NCI-H460 (cell line): ENCODE data around the gene COL25A1. TPM values are rescaled to one million over a fixed set of nuclear protein-coding genes. Genes with fewer than 3 reads are reported as not detected.
A peak's percentile ranks its signal among the peaks of the same experiment; 100 is the strongest.

Experiments
- DNase-seq: peaks from one replicate; pipeline ENCODE4 v3.0.0-alpha.2; 2016; ENCODE audit warnings: low read depth; ENCODE audit errors: extremely low read depth
- polyA plus RNA-seq: library from polyadenylated mRNA; depleted of rRNA; stranded (reverse); fragments of >200 nt; gene quantifications from 2 replicates; pipeline ENCODE4 v1.2.3, GENCODE V29; 2014; cell fraction: nucleus; rRNA removed
- total RNA-seq: library from RNA; depleted of rRNA; stranded (reverse); fragments of >200 nt; shearing (Covaris generic); gene quantifications from 2 replicates; pipeline ENCODE4 v1.2.3, GENCODE V29; 2014; rRNA removed

Gene COL25A1
- total RNA-seq, result 0.02 TPM in 1 of 2 replicates, not detected in the other
- polyA plus RNA-seq, result 0.04 and 0.10 TPM in 2 replicates

DNA sequence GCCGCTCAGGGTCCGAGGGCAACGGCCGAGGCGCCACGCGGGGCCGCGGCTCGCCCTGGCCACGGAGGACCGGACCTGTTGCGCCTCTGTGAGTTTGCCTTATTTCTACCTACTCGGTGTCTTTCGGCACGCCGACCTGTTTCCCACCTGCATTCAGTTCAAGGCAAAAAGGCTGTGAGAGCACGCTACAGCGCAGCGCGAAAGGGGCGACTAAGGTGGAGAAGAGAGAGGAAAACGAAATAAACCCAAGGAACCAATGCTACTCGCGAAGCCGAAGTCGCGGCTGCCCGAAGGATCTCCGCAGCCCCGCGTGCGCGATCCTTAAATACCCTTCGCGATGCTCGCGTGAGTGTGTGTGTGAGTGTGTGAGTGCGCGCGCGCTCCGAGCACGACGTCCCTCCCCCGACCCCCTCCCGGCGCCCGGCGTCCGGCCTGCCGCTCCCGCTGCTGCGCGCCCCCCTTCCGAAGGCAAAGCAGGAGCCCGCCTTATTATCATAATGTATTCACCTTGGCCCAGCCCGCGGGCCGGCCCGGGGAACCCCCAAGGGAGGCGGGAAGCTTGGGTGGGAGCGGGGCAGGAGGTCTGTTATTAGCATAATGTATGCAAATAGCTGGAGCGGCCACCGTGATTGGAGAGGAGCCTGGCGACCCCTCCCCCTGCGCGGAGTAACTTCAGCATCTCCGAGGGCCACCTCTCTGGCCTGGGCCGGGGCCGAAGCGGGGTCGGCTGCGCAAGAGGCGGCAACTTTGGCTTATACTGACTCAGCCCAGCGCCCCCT is at the start of gene COL25A1:
Gene COL25A1 (minus strand): TSS at position 298 of the 779 bp plus-strand sequence.
- peak; percentile 26 for DNase-seq

DNA sequence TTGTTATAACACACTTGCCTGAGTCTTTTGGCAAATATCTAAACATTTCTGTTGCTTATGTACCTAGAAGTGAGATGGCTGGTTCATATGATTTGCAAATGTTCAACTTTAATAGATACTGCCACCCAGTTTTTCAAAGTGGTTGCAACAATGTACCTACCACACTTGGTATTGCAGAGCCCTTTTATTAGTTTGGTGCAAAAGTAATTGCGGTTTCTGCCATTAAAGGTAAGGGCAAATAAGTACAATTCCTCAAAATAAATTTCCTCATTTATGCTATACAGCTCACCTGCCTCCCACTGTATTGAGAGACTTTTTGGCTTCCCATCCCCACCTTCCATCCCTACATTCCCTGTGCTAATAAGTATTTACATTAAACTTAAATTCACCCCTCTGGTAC is 47.7 kb upstream of the COL25A1 start:
- no peak for DNase-seq

DNA sequence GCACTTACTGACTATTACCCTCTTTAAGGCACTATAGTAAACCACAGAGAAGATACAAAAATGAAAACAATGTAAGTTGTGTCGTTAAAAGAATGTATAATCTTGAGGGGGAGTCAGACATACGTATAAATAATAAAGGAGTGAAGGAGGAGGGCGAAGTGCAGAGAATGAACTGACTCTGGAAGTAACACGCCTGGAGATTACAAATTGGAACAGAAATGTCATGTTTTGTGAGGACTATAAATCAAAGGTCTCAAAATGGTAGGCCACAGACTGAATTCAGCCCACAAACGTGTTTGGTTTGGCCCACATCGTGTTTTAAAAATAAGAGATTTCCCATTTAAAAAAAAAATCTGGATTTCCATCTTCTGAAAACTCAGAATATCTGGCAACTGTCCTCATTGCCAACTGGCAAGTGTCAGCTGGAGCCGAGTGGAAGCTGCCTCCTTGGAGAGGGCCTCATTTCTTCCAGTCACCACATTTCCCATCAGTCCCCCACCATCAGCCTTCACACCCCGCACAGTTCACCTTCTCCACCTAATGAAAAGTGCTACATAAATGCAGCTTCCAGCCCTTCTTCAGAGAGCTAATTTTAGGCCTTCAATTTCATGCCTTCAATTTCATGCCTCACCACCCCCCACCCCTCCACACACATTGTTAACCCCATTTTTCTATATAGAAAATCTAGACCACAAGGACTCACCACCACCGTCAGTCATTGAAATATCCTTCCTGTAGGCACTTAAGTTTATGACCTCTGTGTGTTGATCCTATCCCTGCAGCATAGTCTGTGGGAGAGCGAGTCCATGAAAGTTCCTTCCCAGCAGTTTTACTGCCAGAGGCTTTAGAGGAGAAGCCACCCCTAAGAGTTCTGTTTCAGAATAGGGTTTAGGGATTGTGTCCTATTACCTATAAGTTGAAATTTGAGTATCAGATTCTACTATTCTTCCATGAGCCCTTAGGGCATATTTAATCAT is 32.0 kb upstream of the COL25A1 start:
- no peak for DNase-seq

DNA sequence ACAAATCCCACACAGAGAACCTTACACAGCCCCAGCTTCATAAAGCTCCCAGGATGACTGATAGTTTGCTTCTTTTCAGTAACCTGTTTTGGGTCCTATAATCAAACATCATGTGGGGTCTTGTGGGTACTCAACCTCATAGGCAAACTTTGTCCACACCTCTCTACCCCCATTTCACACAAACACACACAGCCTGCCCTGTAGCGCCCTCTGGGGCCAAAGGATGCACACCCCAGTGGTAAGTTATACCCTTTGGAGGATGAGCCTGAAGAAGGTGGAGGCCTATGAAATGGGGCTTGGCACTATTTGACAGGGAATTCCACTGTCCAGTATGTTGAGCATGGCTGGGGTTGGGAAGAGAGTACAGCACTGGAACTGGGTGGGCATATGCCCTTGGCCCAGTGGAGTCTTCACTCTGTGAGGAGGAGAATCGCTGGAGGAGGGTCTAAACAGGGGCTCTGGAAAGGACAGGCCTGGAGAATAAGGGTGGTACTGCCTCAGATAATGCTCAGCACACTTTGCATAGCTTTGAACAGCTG is 30.5 kb upstream of the COL25A1 start:
- DNase-seq, result no peak

DNA sequence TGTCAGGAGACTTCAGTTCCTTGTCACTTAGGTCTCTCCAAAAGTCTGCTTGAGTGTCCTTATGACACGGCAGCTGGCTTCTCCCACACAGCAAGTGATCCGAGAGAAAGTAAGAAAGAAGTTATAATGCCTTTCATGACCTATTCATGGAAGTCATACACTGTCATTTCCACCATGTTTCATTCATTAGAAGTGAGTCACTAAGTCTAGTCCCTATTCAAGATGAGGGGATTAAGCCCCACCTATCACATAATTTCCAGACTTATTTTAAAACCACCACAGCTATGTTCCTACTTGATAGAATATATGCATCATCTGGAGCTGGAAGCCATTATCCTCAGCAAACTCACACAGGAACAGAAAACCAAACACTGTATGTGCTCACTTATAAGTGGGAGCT is 25.2 kb upstream of the COL25A1 start:
- no peak for DNase-seq

DNA sequence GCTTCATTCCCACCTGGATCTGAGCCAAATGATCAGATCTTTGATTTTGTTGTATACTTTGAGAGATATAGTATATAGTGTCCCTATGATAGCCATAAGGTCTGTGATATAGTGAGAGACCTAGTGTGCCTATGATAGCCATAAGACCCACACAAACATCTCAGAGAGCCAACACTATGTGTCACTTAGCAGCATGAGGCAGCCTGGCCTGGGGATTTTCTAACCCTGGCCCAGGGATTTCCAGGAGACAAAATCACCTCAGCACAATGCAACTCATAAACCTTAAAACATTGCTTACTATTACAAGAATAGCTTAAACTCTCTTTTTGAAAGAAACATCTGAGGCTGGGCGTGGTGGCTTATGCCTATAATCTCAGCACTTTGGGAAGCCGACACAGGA is 23.2 kb upstream of the COL25A1 start:
- no peak for DNase-seq

DNA sequence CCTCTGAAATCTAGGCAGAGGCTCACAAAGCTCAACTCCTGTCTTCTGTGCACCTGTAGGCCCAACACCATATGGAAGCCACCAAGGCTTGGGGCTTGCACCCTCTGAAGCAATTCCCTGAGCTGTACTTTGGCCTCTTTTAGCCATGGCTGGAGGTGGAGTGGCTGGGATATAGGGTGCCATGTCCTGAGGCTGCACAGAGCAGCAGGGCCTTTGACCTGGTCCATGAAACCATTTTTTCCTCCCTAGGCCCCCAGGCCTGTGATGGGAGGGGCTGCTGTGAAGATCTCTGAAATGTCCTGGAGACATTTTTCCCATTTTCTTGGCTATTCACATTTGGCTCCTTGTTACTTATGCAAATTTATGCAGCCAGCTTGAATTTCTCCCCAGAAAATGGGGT is 20.9 kb upstream of the COL25A1 start:
- no peak for DNase-seq

DNA sequence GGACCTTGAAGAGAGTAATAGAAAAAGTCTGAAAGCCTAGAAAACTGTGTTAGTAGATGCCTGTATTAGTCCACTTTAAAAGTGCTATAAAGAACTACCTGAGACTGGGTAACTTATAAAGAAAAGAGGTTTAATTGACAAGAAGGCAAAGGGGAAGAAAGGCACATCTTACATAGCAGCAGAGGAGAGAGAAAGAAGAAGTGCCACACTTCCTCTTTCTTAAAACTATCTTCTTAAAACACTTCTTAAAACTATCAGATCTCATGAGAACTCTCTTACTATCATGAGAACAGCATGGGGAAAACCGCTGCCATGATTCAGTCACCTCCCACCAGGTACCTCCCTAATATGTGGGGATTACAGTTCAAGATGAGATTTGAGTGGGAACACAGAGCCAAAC is 18.8 kb upstream of the COL25A1 start:
- no peak for DNase-seq

DNA sequence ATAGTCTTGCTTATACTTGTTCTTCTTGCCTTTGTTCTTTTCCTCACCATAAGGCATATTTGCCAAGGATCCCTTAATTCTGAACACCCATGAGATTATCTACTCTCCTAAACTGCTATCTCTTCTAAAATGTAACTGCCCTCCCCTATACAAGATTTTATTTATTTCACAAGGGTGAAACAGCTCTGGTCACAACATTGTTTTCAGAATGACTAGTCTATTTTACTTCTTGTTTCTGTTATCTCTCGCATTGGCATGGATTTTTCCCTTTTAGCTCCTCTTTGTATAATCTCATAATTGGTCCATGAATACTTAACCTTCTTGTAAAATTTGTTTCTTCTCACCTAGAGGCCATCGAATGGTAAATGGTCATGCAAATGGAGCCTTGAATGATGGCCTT is 17.2 kb upstream of the COL25A1 start:
- DNase-seq, result no peak

DNA sequence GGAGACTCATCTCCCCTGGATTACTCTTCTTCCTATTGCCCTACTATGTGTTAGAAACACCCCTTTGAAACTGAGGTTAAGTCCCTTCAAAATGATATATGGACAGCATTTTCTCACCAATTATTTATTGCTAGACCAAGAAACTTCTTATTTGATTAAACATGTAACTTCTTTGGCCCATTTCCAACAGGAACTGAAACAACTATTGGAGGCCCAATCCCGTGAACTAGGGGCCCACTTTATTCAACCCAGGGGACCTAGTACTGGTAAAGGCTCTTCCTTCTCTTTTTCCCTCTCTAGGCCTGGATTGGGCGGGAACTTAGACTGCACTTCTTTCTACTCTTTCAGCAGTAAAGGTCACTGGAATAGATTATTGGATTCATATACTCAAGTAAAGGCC is 16.7 kb upstream of the COL25A1 start:
- DNase-seq, result no peak

DNA sequence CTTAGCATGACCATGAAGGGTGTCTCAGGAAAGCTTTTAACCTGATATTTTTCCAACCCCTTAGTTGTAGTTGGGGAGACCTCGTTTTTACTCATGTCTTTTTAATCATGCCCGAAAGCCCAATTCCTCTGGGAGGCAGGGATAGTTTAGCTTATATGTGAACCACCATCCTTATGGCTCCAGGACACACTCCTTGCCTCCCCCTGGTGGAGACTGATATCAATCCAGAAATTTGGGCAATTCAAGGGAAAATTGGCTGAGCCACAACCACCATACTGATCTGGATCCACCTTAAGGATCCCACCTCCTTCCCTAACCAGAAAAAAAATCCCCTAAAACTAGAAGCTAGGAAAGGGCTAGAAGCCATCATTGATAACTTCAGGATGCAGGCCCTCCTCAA is 13.4 kb upstream of the COL25A1 start:
- DNase-seq, result no peak

DNA sequence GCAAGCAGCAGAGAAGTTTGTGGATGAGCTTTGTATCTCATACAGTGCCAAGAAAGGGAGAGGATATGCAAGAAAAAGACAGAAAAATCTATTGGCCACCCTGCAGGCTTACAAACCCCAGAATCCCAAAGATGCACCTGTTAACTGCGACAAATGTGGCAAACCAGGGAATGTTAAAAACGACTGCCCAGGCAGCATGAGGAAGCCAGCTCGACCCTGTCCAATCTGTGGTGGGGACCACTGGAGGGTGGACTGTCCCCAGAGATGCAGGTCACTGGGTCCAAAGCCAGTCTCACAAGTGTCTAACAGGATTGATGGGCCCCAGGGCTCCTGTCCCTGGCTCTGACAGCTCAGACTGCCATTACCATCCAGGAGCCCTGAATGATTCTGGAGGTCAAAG is 12.9 kb upstream of the COL25A1 start:
- no peak for DNase-seq

DNA sequence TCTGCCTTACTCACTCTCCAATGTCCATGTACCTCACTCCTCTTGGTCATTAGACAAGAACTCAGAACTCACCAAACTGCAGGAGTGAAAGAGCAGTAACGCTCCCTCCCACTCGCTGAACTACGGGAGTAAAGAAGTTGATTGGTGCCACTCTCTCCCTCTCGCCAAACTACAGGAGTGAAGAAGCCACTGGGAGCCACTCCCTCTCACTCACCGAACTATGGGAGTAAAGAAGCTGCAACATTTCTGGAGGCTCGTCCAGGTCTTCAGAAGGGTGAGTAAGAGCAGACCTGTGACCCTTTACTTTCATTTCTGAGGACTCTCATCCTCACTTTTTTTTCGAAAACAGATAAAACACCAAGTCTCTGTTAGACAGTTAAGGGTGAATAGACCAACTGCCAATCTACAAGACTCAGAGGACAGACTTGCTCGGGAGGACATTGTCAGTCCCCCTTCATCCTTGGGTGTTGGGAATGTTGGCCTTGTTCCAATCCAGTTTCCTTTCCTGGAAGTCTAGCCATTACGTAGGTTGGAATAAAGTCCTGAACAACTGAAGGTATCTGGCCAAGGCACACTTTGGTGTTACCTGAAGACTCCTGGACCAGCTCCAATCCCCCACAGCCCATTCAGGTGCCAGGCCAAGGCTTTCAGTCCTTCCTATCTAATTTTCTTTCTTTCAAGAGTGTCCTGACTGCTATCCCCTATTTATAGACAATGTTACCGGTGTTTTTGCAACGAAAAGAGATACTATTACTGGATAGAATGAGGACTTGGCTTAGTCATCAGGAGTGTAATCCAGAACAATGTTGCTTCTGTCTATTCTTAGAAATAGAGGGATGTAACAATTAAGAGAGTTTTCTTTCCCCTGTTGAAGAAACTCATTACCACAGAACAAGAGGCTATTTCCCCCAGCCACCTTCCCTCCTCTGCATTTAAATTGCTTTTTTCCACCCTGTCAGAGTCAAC is 11.0 kb upstream of the COL25A1 start:
- no peak for DNase-seq

DNA sequence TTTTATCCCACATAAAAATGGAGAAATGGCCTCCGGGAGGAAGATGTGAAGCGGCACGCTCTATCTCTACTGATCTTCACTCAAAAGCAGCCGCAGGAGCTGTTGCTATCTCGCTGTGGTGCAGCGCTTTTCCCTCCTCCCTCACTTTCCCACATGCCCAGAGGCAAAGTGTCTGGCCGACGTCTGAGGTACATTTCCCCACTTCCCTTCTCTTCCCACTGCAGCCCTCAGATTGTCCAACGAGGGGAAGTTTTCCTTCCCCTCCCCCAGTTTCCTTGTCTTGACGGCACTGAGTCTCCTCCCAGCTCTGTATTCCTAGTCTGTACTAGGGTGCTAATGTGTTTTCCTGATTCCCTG is 660 bp upstream of the COL25A1 start:
- DNase-seq, result no peak

DNA sequence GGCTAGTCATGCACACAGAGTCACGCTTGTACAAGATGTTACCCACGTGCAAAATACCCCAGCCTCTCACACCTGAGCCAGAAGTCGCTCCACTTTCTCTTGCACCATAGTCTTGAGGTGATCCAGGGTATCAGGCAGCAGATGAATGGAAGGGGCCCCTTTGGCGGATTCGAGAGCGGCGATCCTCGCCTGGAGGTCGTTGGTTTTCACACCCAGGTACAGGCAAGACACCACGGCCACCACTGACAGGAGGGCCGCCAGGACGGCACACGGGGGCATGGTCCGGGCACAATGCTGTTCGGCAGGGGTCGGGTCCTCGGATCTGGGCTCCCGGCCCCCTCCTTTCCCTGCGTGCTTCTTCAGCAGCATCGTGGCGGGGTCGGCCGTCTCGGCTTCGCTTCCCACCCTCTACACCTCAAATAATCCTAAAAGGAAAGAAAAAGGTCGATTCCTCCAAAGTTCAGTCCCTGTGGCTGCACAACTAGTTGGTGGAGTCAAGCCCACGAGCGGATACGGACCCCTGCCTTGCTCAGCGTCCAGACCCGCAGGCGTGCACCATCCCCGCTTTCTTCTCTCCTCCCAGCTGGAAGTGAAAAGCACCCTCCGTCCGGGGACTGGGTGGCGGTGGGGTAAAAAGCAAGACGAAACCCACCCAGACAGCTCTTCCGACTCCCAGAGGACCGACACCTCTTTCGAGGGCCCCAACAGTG is 652 bp downstream of the COL25A1 start:
- DNase-seq, result no peak

DNA sequence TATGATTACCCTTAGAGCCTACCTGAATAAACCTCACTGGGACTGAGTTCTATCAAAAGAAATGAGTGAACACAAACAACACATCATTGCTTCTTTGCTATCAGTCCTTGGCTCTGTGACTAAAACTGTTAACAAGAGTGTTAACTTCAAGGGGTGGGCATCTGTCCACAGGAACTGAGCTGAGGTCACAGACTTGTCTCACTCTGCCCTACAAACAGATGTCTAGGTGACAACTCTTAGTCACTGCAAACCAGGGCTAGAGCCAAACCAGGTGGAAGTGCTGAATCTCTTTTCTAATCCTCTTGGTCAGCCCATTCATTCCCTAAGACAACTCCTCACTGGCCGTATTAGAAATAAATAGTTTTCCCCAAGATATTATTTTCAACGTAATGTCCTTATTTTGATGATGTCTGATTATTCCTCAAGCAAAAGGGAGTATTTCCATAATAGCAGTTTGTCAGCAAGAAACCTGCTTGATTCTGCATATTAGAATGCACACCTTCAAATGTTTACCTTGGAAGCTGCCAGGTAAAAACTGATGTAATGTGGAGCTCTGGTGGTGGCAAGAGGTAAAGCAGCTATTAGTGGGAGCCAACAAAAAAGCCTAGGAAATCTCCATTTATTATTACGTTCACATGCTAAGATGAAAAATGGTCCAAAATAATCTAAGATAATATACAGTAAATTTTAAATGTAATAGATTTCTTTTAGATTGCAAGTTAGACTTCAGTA is 4.0 kb downstream of the COL25A1 start:
- DNase-seq, result no peak

DNA sequence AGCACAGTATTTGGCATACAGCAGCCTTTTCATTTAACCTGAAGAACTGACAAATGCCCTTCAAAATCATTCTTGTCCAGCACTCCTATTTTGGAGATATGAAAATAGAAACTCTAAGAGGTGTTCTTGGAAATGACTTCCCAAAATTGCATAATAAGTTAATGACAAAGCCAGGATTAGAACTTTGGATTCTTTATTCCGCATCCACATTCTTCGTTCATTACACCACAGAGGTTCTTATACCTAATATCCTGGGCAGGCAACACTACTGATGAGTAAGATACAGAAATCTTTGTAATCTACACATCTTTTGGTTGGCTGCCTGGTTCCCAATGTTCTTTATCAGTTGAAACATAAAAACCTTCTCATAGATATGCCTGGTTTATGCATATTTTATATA is 5.9 kb downstream of the COL25A1 start:
- DNase-seq, result no peak

DNA sequence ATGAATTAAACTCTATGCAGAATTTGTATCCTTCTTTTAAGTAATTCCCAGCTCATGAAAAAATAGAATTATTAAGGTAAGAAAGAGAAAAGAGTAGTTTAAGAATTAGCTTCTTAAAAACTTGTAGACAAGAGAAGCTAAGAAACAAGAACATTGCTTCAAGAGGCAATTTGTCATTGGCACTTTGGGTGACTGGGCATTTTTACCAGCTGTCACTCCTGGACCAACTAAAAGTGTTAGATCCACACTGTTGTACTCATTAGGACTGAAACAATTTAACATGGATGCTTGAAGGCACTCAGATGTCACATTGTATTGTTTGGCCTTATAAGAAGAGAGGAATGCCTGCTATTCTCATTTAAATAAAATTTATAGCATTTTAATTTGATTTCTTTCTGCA is 7.4 kb downstream of the COL25A1 start:
- DNase-seq, result no peak

DNA sequence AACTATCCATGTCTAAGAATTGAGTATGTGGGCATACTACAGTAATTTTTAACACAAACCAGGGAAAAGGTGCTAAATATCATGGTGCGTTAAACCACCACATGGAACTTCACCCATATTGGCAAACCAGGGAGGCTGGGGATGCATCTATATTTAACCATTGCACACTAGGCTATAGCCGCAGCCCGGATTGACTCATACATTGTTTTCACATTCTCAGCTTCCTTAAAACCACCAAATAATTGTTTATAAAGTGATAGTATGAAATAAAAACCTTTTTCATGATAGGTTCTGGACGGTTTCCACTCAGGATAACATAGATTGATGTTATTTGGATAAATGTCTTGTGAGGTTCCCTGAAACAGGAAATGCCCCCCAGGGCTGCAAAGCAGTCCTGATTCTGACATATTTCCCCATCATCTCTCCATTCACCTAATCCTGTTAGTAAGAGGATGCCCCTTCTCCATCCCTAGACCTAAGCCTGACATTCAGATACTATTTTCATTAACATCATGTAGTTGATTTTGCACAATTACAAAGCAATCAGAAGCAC is 7.9 kb downstream of the COL25A1 start:
- DNase-seq, result no peak
